Liver (tissue), 3 donors: ENCODE results near the gene ADAMTS6.

Source experiments
- EGR1 ChIP-seq, 2 donors: IDR thresholded peaks; 2 replicates each; pipeline ENCODE4 v1.6.1; 2016 to 2018; ENCODE audit warnings: antibody characterized with exemption in 2 of 2, low read depth in 2 of 2
- GABPA ChIP-seq, 2 donors: IDR thresholded peaks in 1 of 2; conservative IDR thresholded peaks in 1 of 2; 2 replicates each; pipeline ENCODE4 v1.6.1; 2016; ENCODE audit warnings: antibody characterized with exemption in 2 of 2, mild to moderate bottlenecking in 1 of 2, moderate library complexity in 1 of 2
- RAD21 ChIP-seq, 2 donors: IDR thresholded peaks; 2 replicates each; pipeline ENCODE4 v1.6.1; 2016; ENCODE audit warnings: antibody characterized with exemption in 2 of 2, mild to moderate bottlenecking in 2 of 2
- REST ChIP-seq: IDR thresholded peaks from 2 replicates; pipeline ENCODE4 v1.6.1; 2016; ENCODE audit warnings: antibody characterized with exemption, mild to moderate bottlenecking
- RXRA ChIP-seq, 2 donors: IDR thresholded peaks; 2 replicates each; pipeline ENCODE4 v1.6.1; 2017 to 2018; ENCODE audit warnings: antibody characterized with exemption in 2 of 2, mild to moderate bottlenecking in 1 of 2
- SP1 ChIP-seq: IDR thresholded peaks from 2 replicates; pipeline ENCODE4 v1.6.1; 2018; ENCODE audit warnings: antibody characterized with exemption, mild to moderate bottlenecking
- TAF1 ChIP-seq: conservative IDR thresholded peaks from 2 replicates; pipeline ENCODE4 v1.6.1; 2016; ENCODE audit warnings: antibody characterized with exemption, mild to moderate bottlenecking
- ZBTB33 ChIP-seq: IDR thresholded peaks from 2 replicates; pipeline ENCODE4 v1.6.1; 2016; ENCODE audit warnings: antibody characterized with exemption
- TF ChIP-seq, protein P1 (sequence below): fragments of 150-350 bp; IDR thresholded peaks from 2 replicates; pipeline ENCODE4 v1.5.1; 2017; ENCODE audit warnings: improper control_type of control experiment, low read depth, low read length; ENCODE audit not compliant: missing input control
- TF ChIP-seq, protein P2 (sequence below): IDR thresholded peaks from 2 replicates; pipeline ENCODE4 v1.6.1; 2016; ENCODE audit warnings: antibody characterized with exemption
- donor health status: healthy.
- donor health status: healthy.

DNA sequence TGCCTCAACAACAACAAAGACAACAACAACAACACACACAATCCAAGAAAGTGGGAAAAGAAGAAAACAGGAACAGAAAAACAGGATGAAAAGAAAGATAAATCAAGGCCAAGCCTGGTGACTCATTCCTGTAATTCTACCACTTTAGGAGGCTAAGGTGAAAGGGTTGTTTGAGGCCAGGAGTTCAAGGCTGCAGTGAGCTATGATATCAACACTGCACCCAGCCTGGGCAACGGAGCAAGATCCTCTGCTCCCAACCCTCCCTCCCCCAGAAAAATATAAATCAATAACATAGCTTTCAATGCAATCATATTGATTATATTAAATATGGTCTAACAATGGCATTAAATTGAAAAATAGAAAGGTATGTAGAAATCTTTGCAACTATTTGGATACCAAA is 49.2 kb upstream of the ADAMTS6 start:
- no peak for TF ChIP-seq GABPA (IDR thresholded peaks at IDR 0.05 in 1 of 2, conservative IDR thresholded peaks at IDR 0.05 in 1 of 2)
- TF ChIP-seq EGR1 (IDR thresholded peaks at IDR 0.05; ENCODE audit: low read depth in 2 of 2), result no peak
- TF ChIP-seq, protein P1, sequence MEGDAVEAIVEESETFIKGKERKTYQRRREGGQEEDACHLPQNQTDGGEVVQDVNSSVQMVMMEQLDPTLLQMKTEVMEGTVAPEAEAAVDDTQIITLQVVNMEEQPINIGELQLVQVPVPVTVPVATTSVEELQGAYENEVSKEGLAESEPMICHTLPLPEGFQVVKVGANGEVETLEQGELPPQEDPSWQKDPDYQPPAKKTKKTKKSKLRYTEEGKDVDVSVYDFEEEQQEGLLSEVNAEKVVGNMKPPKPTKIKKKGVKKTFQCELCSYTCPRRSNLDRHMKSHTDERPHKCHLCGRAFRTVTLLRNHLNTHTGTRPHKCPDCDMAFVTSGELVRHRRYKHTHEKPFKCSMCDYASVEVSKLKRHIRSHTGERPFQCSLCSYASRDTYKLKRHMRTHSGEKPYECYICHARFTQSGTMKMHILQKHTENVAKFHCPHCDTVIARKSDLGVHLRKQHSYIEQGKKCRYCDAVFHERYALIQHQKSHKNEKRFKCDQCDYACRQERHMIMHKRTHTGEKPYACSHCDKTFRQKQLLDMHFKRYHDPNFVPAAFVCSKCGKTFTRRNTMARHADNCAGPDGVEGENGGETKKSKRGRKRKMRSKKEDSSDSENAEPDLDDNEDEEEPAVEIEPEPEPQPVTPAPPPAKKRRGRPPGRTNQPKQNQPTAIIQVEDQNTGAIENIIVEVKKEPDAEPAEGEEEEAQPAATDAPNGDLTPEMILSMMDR, result no peak
- no peak for TF ChIP-seq SP1
- no peak for TF ChIP-seq RAD21 (IDR thresholded peaks at IDR 0.05)
- TF ChIP-seq, protein P2, sequence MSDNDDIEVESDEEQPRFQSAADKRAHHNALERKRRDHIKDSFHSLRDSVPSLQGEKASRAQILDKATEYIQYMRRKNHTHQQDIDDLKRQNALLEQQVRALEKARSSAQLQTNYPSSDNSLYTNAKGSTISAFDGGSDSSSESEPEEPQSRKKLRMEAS, result no peak
- no peak for TF ChIP-seq TAF1
- no peak for TF ChIP-seq ZBTB33
- TF ChIP-seq RXRA (IDR thresholded peaks at IDR 0.05), result no peak
- TF ChIP-seq REST, result no peak
